AG09309 (cell line): ENCODE results near the gene TMEM239.

ENCODE experiments used
- DNase-seq: peaks from one replicate; pipeline ENCODE4 v3.0.0-alpha.2; 2010; ENCODE audit warnings: low read depth
- H3K4me3 ChIP-seq: 2 replicates; pipeline ENCODE4 v1.5.1; 2011; ENCODE audit warnings: mild to moderate bottlenecking, low read depth, low read length, moderate library complexity; ENCODE audit not compliant: control insufficient read depth
- CTCF ChIP-seq: IDR thresholded peaks from 2 replicates; pipeline ENCODE4 v1.5.1; 2011; ENCODE audit warnings: mild to moderate bottlenecking, low read depth, low read length, inconsistent platforms; ENCODE audit not compliant: insufficient read depth, control insufficient read depth; ENCODE audit errors: missing control alignments

Gene TMEM239

GRCh38 chr20:2865630-2866029 lies 49.5 kb downstream of the TMEM239 start:
- DNase-seq = no peak

DNA sequence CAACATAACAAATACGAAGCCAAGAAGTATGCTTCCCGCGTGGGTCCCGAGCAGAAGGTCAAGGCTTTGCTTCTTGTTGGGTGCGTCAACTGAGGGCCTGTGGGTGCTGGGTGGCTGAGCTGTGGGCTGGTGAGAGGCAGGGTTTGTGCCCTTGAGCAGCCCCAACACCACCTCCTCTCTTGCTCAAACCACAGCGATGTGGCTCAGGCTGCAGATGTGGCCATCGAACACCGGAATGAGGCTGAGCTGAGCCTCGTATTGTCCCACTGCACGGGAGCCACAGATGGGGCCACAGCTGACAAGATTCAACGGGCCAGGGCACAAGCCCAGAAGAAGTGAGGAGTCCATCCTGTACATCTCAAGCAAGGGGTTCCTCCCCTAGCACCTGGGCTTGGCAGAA lies 50.1 kb downstream of the TMEM239 start:
- DNase-seq = no peak
- TF ChIP-seq CTCF = no peak
- no peak overlapping the region for H3K4me3 ChIP-seq

More at GRCh38 chr20:2865630-2866029, 49.5 kb downstream of the TMEM239 start:
- H3K4me3 ChIP-seq = no peak overlapping the region
- TF ChIP-seq CTCF = no peak

GRCh38 chr20:2867081-2867864 lies 51.1 kb downstream of the TMEM239 start:
- TF ChIP-seq CTCF = no peak
- H3K4me3 ChIP-seq = no peak overlapping the region
- no peak for DNase-seq
